GM19463 (cell line): Measurements from ENCODE around the gene FUT8.
"Not testable (repeated sequence)": the region's sequence is repeated elsewhere in the genome, so short reads cannot be mapped to it uniquely, and the experiment has no call there.

Experiments used
- ATAC-seq: cut with Tn5 transposase; IDR thresholded peaks from one replicate; pipeline ENCODE4 v1.9.1; 2021; ENCODE audit warnings: mild to moderate bottlenecking, moderate library complexity; ENCODE audit not compliant: unreplicated experiment

Gene FUT8

GRCh38 chr14:65604535-65604934 is 192.0 kb downstream of the FUT8 start:
- ATAC-seq, result no peak

- ATAC-seq, result no peak
Measured at GRCh38 chr14:65604936-65605335, 192.4 kb downstream of the FUT8 start.

- no peak for ATAC-seq
Measured at GRCh38 chr14:65606460-65606859, 193.9 kb downstream of the FUT8 start.

- no peak for ATAC-seq
Measured at GRCh38 chr14:65613131-65613650, 200.7 kb downstream of the FUT8 start.

GRCh38 chr14:65618996-65619395 is 206.5 kb downstream of the FUT8 start:
- no peak for ATAC-seq

- no peak for ATAC-seq
Measured at GRCh38 chr14:65620195-65620594, 207.7 kb downstream of the FUT8 start.

- ATAC-seq, result no peak
Measured at GRCh38 chr14:65622703-65623102, 210.2 kb downstream of the FUT8 start.

GRCh38 chr14:65623759-65624158 is 211.2 kb downstream of the FUT8 start:
- ATAC-seq, result no peak

GRCh38 chr14:65627315-65627714 is 214.8 kb downstream of the FUT8 start:
- ATAC-seq, result no peak

GRCh38 chr14:65628664-65629063 is 216.1 kb downstream of the FUT8 start:
- ATAC-seq, result no peak

GRCh38 chr14:65631040-65631439 is 218.5 kb downstream of the FUT8 start:
- peak; percentile 44 for ATAC-seq

- no peak for ATAC-seq
Measured at GRCh38 chr14:65632487-65632886, 220.0 kb downstream of the FUT8 start.

- ATAC-seq, result not testable (repeated sequence)
Measured at GRCh38 chr14:65633666-65634065, 221.1 kb downstream of the FUT8 start.

- peak; percentile 98 for ATAC-seq
Measured at GRCh38 chr14:65637780-65638179, 225.2 kb downstream of the FUT8 start.

- no peak for ATAC-seq
Measured at GRCh38 chr14:65639216-65639615, 226.7 kb downstream of the FUT8 start.

- no peak for ATAC-seq
Measured at GRCh38 chr14:65650826-65651225, 238.3 kb downstream of the FUT8 start.

- ATAC-seq, result no peak
Measured at GRCh38 chr14:65656554-65656953, 244.0 kb downstream of the FUT8 start.

- ATAC-seq, result no peak
Measured at GRCh38 chr14:65658202-65658601, 245.7 kb downstream of the FUT8 start.

GRCh38 chr14:65661865-65662264 is 249.3 kb downstream of the FUT8 start:
- no peak for ATAC-seq

GRCh38 chr14:65664436-65664835 is 251.9 kb downstream of the FUT8 start:
- no peak for ATAC-seq

GRCh38 chr14:65676361-65677014 is 264.0 kb downstream of the FUT8 start:
- no peak for ATAC-seq

- no peak for ATAC-seq
Measured at GRCh38 chr14:65685572-65685971, 273.0 kb downstream of the FUT8 start.

GRCh38 chr14:65686761-65687160 is 274.2 kb downstream of the FUT8 start:
- ATAC-seq, result no peak
